Stimulated activated CD4-positive, alpha-beta T cell treated with anti-CD3 and anti-CD28 coated beads, Interleukin-12 subunit alpha, Interleukin-12 subunit beta, amount 100 ng/mL, for 24 hours (primary cell): ENCODE results near the gene SERPINI1.

ENCODE experiments used
- DNase-seq, 2 experiments: peaks; one replicate each; pipeline ENCODE4 v3.0.0-alpha.2; 2020; ENCODE audit warnings: low read depth in 2 of 2

The SERPINI1 gene

DNA sequence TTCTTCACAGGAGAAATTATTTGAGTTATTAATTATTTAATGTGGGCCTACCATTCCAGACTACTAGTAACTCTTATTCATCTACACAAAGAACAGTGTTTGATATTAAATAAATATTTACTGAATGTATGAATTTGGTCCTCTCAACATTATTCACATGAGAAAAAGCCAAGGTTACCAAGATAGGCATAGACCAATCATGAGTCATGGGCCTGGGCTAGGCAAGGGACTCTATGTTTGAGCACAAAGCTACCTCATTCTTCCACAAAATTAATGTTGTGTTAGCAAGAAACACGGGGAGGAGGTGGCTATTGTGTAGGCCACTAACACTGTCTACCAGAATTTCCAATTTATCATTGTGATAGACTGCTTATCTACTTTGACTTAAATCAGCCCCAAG is 115.7 kb downstream of the SERPINI1 start:
- no peak for DNase-seq

DNA sequence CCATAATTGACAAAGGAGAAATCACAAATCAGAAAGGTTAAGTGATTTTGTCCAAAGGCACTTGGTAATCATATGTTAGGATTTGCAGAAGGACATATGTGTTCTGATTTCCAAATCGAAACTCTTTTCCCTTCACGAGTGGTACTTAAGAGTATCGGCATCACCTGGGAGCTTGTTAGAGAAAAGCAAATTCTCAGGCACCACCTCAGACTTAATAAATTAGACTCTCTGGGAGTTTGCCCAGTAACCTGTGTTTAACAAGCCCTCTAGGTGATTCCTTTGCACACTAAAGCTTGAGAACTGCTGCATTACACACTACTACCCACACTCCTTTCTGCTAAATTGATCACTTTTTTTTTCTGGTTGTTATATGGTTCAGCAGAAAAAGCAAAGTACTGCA is 116.2 kb downstream of the SERPINI1 start:
- DNase-seq = no peak

DNA sequence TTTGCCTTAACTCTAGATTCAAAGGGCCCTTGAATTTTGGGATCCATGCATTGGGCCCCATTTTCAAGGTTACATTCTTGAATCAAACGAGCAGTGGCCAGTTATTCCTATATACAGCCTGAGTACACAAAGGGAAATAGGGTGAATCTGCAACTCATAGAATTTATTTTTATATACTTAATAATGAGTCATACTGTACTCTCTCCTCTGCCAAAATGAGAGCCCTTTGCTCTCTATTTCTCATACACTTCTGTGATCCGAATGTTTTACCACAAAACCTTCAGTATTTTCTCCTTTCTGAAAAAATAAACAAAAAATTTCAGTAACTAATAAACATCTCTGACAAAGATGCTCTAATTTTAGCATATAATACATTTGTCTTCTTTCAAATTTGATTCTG is 116.7 kb downstream of the SERPINI1 start:
- DNase-seq = no peak

DNA sequence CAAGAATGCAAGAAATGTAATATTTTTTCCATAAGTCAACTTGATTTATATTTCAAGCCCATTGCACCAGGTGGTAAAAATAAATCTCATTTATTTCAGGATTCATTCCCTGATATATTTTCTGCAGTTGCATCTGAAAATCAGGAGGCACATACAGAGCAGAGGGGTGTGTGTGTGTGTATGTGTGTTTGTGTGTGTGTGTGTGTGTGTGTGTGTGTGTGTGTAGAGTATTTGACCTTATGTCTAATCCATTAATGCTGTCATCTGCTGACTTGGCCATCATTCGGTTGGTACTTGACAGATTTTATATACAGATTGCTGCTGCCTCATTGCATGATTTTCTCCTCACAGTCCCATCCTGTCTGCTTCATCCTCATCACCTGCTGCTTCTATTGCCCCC is 118.5 kb downstream of the SERPINI1 start:
- DNase-seq = no peak

DNA sequence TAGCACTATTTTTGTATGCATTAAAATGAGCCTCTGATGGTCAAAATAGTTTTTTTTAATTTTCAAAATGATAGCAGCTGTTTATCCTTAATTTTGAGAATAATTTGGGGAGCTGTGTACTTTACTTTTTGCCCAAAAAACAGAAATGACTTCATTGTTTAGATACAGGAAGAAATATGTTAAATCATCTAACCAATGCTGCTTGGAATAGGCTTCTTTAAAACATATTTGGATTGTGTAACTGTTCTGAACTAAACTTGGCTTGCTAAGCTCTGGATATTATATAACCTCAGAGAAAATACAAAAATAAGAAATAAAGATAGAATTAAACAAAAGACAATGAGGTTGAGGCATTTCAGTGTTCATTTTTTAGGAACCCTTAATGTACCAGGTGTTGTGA is 119.3 kb downstream of the SERPINI1 start:
- no peak for DNase-seq

DNA sequence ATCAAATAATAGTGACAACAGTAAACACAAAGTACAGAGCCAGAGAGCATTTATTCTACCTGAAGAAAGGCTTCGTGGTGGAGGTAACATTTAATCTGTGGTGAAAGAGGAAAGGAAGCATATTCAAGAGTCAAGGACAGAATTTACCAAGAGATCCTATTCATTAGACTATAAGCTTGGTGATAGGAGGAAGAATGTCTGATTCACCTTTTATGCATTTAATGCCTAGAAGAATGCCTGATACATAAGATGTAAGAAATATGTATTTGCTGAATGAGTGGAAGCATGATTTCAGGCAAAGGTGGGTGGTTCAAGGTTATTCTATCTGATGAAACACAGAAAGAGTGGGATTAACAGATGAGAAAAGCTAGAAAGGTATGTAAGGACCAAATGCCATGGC is 119.8 kb downstream of the SERPINI1 start:
- no peak for DNase-seq

DNA sequence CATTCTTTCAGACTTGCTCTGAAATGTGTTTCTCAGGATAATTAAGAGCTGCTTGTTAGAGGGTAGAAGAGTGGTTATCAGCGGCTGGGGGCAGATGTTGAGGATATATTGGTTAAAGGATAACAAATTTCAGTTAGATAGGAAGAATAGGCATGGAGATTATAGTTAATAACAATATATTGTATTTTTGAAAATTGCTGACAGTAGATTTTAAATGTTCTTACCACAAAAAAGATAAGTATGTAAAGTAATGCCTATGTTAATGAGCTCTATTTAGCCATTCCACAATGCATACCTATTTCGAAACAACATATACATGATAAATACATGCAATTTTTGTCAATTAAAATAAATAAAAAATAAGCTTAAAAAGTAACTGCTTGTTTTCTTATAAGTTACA is 123.3 kb downstream of the SERPINI1 start:
- DNase-seq = no peak

DNA sequence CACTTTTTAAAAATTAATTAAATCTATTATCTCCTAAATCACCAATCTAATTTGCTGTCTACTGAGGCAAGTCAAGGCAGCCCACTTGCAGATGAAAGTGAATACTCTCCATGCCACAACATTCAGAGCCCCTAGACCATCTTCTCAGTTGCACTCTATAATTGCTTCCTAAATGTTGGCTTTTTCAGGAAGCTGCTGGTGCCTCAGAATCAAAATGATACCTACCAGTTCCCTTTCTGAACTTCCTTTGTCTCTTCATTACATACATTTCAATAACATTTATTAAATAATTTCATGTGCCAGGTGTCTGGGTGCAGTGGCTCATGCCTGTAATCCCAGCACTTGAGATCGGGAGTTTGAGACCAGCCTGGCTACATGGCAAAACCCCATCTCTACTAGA is 124.1 kb downstream of the SERPINI1 start:
- DNase-seq = no peak

DNA sequence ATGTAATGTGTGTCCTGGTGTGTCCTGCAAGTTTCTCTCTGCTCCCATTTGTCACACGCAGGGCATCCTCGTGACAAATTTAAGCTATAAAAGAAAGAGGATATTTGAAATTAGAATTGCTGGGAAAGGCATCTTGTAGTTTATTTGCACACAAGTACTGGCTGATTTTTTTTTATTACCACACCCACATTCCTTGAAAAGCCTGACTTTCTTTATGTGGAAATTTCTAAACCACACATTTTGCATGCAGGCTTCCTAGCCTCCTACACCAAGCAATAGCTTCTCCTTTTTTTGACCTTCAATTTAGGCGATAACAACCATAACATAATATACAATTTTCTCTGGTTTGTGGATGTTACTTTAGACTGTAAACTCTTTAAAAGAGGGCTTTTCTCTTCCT is 126.1 kb downstream of the SERPINI1 start:
- no peak for DNase-seq

DNA sequence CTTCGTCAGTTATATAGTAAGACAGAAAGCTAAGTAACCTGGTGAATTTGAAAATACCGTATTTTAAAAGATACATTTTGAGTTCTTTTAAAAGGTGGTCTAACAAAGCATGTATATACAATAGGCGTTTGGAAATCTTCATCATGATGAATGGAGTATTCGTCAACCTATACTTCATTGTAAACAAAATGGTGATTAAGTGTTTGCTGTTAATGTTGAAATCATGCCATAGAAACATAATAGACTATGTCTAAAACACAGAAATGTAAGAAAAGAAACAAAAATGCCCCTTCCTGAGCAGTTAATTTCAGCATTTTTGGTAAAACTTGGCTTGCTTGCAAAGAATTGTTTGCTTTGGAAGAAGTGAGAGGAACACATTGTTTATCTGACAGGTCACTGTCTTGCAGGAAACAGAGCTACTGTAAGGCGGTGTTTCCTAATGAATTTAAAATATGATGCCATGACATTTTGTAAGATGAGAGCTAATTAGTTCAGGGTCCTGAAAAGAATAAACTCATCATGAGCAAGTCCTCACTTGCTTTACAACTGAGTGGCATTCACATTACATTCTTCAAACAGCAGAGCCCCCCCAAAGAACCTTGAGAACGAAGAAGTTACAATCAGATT is 126.7 kb downstream of the SERPINI1 start:
- DNase-seq = no peak

DNA sequence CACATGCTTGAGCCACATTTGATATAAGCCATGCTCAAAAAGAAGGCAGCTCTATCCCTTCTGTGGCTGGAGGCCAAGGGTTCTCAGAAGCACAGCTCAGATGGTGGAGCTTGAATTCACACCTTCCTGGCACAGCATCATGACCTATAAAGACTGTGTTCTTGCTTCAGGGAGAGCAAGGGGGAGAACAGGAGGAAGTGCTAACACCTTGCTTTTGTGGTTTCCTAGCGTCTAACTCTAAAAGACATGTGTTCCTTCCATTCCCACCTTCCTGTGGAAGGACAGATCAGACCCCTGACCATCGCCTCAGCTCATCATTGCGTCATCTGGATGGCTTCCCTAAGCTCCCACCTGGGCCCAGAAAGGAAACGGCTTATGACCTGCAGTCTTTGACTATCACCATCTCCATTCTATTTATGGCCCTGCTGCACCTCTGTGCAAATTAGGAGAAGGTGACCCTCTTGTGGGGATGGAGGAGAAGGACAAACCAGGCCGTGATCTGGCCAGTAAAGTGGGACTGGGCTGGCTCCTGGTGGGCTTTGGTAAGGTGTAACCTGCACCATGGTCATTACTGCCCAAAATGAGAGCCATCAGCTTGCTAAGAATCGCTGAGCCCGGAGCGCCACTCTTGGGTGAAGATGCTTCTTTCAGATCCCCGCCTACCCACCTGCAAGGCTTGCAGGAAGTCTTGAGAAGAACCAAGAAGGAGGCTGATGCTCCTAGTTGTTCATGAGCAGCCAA is 128.5 kb downstream of the SERPINI1 start:
- DNase-seq = no peak

DNA sequence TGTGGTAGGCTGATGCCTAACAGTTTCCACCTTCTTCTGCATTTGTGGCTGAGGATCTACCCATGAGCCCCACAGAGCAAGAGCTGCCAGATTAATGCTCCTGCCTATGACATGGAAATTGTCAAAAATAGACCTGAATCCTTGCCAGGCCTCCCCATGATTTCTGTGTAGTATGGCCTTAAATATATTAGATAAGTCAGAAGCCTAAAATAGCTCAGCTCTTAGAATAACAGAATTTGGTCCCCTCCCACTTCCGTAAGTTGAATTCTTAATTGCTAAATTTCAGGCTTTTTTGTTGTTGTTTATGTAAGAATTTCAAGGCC is 129.0 kb downstream of the SERPINI1 start:
- no peak for DNase-seq

DNA sequence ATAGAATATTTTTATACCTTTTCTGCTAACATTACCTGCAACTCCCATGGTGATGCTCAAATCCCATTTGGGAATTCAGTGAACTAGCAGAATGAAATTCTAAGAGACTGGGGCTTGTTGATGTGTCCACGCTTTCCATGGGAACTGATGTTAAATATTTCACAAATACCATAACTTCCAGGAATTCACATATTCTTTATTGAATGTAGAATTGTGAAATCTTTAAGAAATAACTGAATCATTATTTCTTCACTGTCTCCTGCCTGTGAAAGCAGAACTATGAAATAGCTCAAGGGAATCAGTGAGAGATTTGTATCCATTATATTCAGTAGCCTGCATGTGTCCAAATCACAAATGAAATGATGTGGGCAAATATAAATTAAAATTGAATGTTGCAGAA is 130.8 kb downstream of the SERPINI1 start:
- no peak for DNase-seq

DNA sequence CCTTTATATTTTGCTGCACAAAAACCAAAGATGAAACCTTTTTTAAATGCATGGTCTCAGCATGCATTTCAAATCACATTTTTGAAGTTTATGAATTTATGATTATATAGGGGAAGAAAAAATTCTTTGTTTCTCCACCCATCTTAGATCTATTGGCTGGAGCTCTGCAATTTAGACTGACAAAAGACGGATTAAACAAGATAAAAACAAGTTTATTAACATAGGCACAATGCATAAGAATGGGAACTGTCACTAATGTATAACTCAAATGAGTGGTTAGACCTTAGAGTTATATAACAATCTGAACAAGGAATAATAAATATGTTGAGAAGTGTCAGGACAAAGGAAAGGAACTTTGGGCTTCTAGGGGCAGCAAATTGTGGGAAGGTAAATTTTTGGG is 132.5 kb downstream of the SERPINI1 start:
- DNase-seq = no peak

DNA sequence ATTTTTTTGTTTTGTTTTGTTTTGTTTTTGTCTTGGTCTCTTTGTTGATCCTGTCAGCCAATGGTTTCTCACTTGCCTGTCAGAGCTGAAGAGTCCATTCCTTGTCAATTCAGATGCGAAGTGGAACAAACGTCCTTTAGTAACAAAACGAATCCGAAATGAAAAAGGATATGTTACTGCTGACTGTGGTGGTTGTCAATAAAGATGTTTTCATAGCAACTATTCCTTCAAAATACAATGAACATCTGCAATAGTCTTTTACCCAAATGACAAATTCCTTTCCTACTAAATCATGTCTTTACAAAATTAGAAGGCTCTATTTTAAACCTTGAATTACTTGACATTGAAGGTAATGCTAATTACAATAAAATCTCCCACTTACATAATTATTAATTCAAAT is 134.7 kb downstream of the SERPINI1 start:
- no peak for DNase-seq

DNA sequence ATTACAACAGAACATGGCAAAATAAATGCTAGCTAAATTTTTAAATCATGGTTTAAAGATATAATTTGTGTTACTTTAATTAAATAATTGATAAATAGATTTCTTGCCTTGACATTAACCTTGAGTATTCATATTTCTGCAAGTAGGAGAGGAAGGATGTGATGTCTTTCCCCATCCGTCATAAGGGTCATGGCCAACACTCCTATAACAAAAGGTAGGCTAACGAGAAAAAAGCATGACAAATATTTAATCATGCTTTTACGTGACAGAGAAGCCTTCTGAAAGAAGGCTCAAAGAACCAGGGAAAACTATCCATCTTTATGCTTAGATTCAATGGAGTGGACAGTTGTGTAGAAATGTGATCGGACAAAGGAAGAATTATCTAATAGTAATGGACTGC is 135.2 kb downstream of the SERPINI1 start:
- DNase-seq = no peak

DNA sequence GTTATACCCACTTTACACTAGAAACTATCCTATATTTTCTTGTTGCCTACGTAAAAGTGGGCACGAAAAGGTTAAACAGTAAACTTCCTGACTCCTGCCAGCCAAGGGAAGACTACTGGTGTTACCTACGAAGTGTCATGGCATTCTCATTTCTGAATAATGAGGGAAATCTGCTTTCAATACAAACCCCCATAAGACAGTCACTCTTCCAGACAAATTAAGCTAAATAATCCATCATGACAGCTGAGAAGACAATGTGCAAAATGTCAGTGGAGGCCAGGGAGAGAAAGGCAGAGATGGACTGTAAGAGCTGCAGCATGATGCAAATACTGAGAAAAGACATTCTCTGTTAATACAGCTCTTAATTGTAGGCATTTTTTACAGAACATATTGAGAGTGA is 136.5 kb downstream of the SERPINI1 start:
- no peak for DNase-seq

DNA sequence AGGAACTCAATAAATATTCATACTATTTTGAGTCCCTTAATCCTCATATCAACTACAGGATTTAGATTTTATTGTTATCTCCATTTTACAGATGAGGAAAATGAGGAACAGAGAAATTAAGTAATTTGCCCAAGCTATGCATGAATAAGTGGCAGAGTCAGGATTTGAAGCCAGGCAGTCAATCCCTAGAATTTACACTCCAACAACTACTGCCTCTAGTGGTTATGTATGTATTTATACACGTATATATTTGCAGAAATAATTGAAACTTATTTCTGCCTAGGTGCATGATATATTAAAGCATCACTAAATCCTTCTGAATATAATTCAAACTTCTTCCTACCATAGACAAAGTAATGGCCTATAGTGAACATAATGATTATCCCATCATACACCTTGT is 137.4 kb downstream of the SERPINI1 start:
- no peak for DNase-seq

DNA sequence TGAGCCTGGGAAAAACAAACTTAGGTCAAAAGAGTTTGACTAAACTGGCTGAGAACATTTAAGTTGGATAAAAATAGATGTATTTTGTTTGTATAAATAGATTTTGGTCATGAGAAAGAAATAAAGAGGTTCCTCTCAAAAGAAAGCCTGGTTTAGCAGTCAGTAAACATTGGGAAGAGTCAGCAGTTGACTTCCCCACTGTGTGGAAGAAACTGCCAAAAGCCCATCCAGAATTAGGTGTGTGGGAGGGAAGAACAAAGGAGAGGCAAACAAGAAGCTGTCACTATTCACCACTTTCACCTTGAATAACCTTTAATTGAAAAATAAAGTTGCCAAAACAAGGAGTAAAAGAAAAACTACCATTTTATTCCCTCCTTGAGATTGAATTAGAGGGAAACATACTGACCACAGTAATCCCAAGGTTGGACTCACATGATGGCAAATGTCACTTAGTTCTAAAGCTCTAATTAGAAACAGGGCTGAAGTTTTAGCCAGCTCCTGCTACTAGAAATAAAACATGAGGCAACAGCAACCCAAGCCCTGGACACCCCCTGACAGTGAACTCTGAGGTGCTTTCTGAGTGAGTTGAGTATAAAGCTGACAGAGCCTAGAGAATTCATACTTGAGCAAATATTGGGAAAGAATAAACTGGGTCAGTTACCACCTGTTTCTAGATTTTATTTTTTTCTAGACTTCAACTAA is 139.3 kb downstream of the SERPINI1 start:
- no peak for DNase-seq
